Measurements from ENCODE around the gene IFI27L1. TPM values are rescaled to one million over a fixed set of nuclear protein-coding genes. Genes with fewer than 3 reads are reported as not detected.

IFI27L1 gene, protein sequence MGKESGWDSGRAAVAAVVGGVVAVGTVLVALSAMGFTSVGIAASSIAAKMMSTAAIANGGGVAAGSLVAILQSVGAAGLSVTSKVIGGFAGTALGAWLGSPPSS
- total RNA-seq, result 10 to 100 TPM; 59.6 to 71.4 TPM

GRCh38 chr14:94080621-94081385, at the start of gene IFI27L1, which contains the start of gene DDX24:
TSS of gene IFI27L1 (plus strand) at chr14:94081310. CDS start at chr14:94096938, 15,628 bp downstream.
TSS of gene DDX24 (minus strand) at chr14:94081202. CDS start at chr14:94079742, 1,460 bp downstream.
- Mint-ChIP-seq H3K9me3 (no peaks in the 10 kb centered on the region), H3K4me3 (peak within 1 kb of the TSS; percentile 97 to 100), H3K27me3 (ENCODE audit: low read depth) (no peaks in the 10 kb centered on the region), H3K4me1 (ENCODE audit: low read depth) (peaks cover 62% of the 10 kb centered on the region), H3K36me3 (ENCODE audit: insufficient read depth in 2 of 2) (peaks cover 19 to 20% of the 10 kb centered on the region in 2 donors), H3K27ac (peak within 1 kb of the TSS; percentile 99)
- ATAC-seq (replicated peaks in 1 of 2) (peak; percentile 98 to 99), DNase-seq (peak; percentile 97 to 98)

- no peak for ATAC-seq (replicated peaks in 1 of 2)
- H3K4me3 Mint-ChIP-seq, result no peak overlapping the region
- H3K27ac Mint-ChIP-seq, result no peak overlapping the region
- no peaks in the 10 kb centered on the region for H3K36me3 Mint-ChIP-seq (ENCODE audit: insufficient read depth in 2 of 2)
- no peak for DNase-seq
- no peaks in the 10 kb centered on the region for H3K27me3 Mint-ChIP-seq (ENCODE audit: low read depth)
- H3K9me3 Mint-ChIP-seq, result no peaks in the 10 kb centered on the region
- H3K4me1 Mint-ChIP-seq (ENCODE audit: low read depth), result peaks cover 27% of the 10 kb centered on the region
Observed at GRCh38 chr14:94031883-94032279, 49.2 kb upstream of the IFI27L1 start.

DNA sequence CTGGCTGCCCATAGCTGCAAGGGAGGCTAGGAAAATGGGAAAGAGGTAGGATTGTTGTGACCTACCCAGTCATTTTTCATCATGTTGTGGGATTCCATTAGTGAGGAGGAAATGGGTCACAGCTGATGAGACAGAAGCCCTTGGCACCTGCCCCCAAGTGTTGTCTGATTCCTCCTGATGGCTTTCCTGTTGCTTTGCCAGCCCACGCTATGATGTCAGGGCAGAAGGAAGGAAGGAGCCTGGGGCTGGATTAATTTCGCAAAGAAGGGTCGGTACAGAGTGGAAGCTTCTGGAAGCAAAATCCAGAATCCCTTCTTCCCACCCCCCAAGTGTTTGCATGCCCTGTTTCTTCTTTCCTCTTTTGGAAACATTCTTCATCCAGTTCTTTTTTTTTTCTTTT, 46.2 kb upstream of the IFI27L1 start:
- H3K9me3 Mint-ChIP-seq, result no peaks in the 10 kb centered on the region
- no peak overlapping the region for H3K27ac Mint-ChIP-seq
- no peak overlapping the region for H3K4me3 Mint-ChIP-seq
- H3K27me3 Mint-ChIP-seq (ENCODE audit: low read depth), result no peaks in the 10 kb centered on the region
- DNase-seq, result no peak
- ATAC-seq (replicated peaks in 1 of 2), result no peak
- no peaks in the 10 kb centered on the region for H3K36me3 Mint-ChIP-seq (ENCODE audit: insufficient read depth in 2 of 2)
- H3K4me1 Mint-ChIP-seq (ENCODE audit: low read depth), result peaks cover 5% of the 10 kb centered on the region

- no peak overlapping the region for H3K27ac Mint-ChIP-seq
- H3K27me3 Mint-ChIP-seq (ENCODE audit: low read depth), result no peaks in the 10 kb centered on the region
- H3K4me1 Mint-ChIP-seq (ENCODE audit: low read depth), result peaks cover 5% of the 10 kb centered on the region
- H3K4me3 Mint-ChIP-seq, result no peak overlapping the region
- ATAC-seq (replicated peaks in 1 of 2) (peak; percentile 87 to 91), DNase-seq (peak; percentile 77 to 82)
- no peaks in the 10 kb centered on the region for H3K36me3 Mint-ChIP-seq (ENCODE audit: insufficient read depth in 2 of 2)
- H3K9me3 Mint-ChIP-seq, result no peaks in the 10 kb centered on the region
Observed at GRCh38 chr14:94036313-94037167, 44.6 kb upstream of the IFI27L1 start.

GRCh38 chr14:94037954-94038353, 43.2 kb upstream of the IFI27L1 start:
- no peaks in the 10 kb centered on the region for H3K9me3 Mint-ChIP-seq
- H3K4me1 Mint-ChIP-seq (ENCODE audit: low read depth), result peaks cover 5% of the 10 kb centered on the region
- H3K36me3 Mint-ChIP-seq (ENCODE audit: insufficient read depth in 2 of 2), result no peaks in the 10 kb centered on the region
- H3K4me3 Mint-ChIP-seq, result no peak overlapping the region
- no peaks in the 10 kb centered on the region for H3K27me3 Mint-ChIP-seq (ENCODE audit: low read depth)
- no peak overlapping the region for H3K27ac Mint-ChIP-seq
- ATAC-seq (replicated peaks in 1 of 2) (no peak), DNase-seq (no peak)

DNA sequence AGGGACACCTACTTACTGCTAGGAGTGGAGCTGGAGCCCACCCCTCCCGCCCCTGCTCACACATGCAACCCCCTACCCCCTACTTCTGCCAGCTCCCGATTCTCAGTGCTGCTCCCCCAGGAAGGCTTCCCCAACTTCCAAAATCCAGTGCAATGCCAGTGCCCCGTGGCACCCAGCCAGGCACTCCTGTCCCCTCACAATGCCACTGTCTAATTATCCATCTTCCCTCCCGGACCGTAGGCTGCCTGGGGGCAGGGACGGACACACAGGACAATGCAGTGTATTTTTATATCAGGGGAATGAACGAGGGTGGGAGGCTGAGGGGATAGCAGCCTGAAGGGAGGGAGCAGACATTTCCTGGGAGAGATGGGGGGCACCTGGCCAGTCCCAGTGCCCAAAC, 42.6 kb upstream of the IFI27L1 start:
- Mint-ChIP-seq H3K27ac (no peak overlapping the region), H3K4me3 (no peak overlapping the region), H3K27me3 (ENCODE audit: low read depth) (no peaks in the 10 kb centered on the region)

GRCh38 chr14:94038921-94039629, 42.0 kb upstream of the IFI27L1 start:
- H3K4me1 Mint-ChIP-seq (ENCODE audit: low read depth), result peaks cover 5% of the 10 kb centered on the region
- H3K36me3 Mint-ChIP-seq (ENCODE audit: insufficient read depth in 2 of 2), result no peaks in the 10 kb centered on the region
- DNase-seq, result no peak
- H3K9me3 Mint-ChIP-seq, result no peaks in the 10 kb centered on the region
- no peak for ATAC-seq (replicated peaks in 1 of 2)
- no peak overlapping the region for H3K4me3 Mint-ChIP-seq
- H3K27me3 Mint-ChIP-seq (ENCODE audit: low read depth), result no peaks in the 10 kb centered on the region
- no peak overlapping the region for H3K27ac Mint-ChIP-seq

More for the DNA sequence above, 42.6 kb upstream of the IFI27L1 start:
- Mint-ChIP-seq H3K9me3 (no peaks in the 10 kb centered on the region), H3K36me3 (ENCODE audit: insufficient read depth in 2 of 2) (no peaks in the 10 kb centered on the region), H3K4me1 (ENCODE audit: low read depth) (peaks cover 5% of the 10 kb centered on the region)
- no peak for DNase-seq
- ATAC-seq (replicated peaks in 1 of 2), result no peak

DNA sequence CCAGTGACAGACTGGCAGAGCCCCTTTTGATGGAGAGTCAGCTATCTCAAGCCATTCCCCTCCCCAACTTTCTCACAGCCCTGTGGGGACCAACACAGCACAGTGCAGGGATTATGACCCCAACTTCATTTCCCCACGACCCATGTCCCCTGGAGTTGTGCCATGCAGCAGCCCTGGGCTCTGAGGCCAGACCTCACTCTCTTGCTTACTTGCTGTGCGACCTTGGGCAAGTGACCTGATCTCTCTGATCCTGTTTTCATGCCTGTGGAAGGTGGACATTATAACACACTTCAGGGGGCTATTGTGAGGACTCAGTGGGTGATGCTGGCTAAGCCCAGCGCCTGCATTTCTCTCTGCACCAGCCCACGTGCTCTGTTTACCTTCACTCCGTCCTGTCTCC, 40.9 kb upstream of the IFI27L1 start:
- H3K4me3 Mint-ChIP-seq, result no peak overlapping the region
- DNase-seq, result no peak
- ATAC-seq (replicated peaks in 1 of 2), result no peak
- peaks cover 0 to 2% of the 10 kb centered on the region in 2 donors for H3K36me3 Mint-ChIP-seq (ENCODE audit: insufficient read depth in 2 of 2)
- no peak overlapping the region for H3K27ac Mint-ChIP-seq
- peaks cover 5% of the 10 kb centered on the region for H3K4me1 Mint-ChIP-seq (ENCODE audit: low read depth)
- H3K27me3 Mint-ChIP-seq (ENCODE audit: low read depth), result no peaks in the 10 kb centered on the region
- H3K9me3 Mint-ChIP-seq, result no peaks in the 10 kb centered on the region

- Mint-ChIP-seq H3K27me3 (ENCODE audit: low read depth) (no peaks in the 10 kb centered on the region), H3K4me1 (ENCODE audit: low read depth) (peaks cover 5% of the 10 kb centered on the region), H3K9me3 (no peaks in the 10 kb centered on the region), H3K4me3 (no peak overlapping the region), H3K27ac (no peak overlapping the region), H3K36me3 (ENCODE audit: insufficient read depth in 2 of 2) (peaks cover 0 to 3% of the 10 kb centered on the region in 2 donors)
- ATAC-seq (replicated peaks in 1 of 2), result no peak
- no peak for DNase-seq
Observed at GRCh38 chr14:94040796-94041195, 40.3 kb upstream of the IFI27L1 start.

DNA sequence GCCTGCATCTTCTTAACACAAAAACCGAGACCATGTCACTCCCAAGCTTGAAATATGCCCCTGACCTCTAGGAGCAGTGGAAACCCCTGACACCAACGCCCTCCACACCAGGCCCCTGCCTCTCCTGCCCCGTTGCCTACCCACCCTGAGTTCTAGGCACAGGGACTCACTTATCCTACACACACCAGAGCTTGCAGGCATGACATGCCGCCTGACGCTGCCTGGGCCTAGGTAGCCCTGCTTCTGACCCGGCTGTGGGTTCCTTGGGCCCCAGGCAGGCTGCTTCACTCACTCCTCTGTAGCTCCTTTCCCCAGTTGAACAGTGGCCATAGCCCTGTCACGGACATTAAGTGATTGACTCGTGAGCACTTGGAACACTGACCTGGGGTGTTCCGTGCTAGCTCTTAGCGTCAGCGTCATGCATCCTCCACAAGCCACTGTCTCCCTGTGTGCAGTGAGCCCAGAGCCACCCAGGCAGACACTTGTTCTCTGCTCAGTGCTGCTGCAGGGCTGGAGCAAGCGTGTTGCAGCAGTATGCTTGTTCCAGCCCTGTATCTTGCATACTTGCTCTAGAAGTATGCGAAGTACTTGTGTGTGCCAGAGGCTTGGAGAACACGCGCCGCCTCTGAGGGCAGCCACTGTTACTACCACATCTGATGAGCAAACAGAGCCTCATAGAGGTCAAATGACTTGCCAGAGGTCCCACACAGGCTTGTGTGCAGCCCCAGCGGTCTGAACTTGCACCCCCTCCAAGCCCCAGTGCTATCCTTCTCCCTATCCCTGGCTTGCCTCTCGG, 39.4 kb upstream of the IFI27L1 start:
- DNase-seq, result no peak
- ATAC-seq (replicated peaks in 1 of 2), result peak; percentile 3 to 6
- no peak overlapping the region for H3K4me3 Mint-ChIP-seq

GRCh38 chr14:94042433-94043091, 38.5 kb upstream of the IFI27L1 start:
- Mint-ChIP-seq H3K27me3 (ENCODE audit: low read depth) (no peaks in the 10 kb centered on the region), H3K27ac (no peak overlapping the region), H3K4me3 (no peak overlapping the region), H3K4me1 (ENCODE audit: low read depth) (no peaks in the 10 kb centered on the region), H3K9me3 (no peaks in the 10 kb centered on the region), H3K36me3 (ENCODE audit: insufficient read depth in 2 of 2) (peaks cover 0 to 5% of the 10 kb centered on the region in 2 donors)
- no peak for DNase-seq
- peak in 1 of 2 donors; percentile 7 for ATAC-seq (replicated peaks in 1 of 2)

More for the DNA sequence above, 39.4 kb upstream of the IFI27L1 start:
- Mint-ChIP-seq H3K27ac (no peak overlapping the region), H3K36me3 (ENCODE audit: insufficient read depth in 2 of 2) (peaks cover 0 to 3% of the 10 kb centered on the region in 2 donors), H3K9me3 (no peaks in the 10 kb centered on the region), H3K27me3 (ENCODE audit: low read depth) (no peaks in the 10 kb centered on the region), H3K4me1 (ENCODE audit: low read depth) (peaks cover 2% of the 10 kb centered on the region)
